Nephron (organoid): ENCODE data around the gene TESPA1.

Experiments
- H3K27ac Mint-ChIP-seq, 3 experiments: 2 replicates each; pipeline ENCODE4 v1.8.0; 2020; ENCODE audit warnings: mixed read lengths in 3 of 3, mild to moderate bottlenecking in 2 of 3, moderate library complexity in 1 of 3
- H3K27me3 Mint-ChIP-seq: 2 replicates; pipeline ENCODE4 v1.8.0; 2021; ENCODE audit warnings: low read depth, mild to moderate bottlenecking, moderate library complexity, mixed read lengths
- H3K36me3 Mint-ChIP-seq: 2 replicates; pipeline ENCODE4 v1.8.0; 2020; ENCODE audit warnings: low read depth, mixed read lengths
- H3K4me1 Mint-ChIP-seq: 2 replicates; pipeline ENCODE4 v1.8.0; 2020; ENCODE audit warnings: mixed read lengths
- H3K4me3 Mint-ChIP-seq, 3 experiments: 2 replicates each; pipeline ENCODE4 v1.8.0; 2020; ENCODE audit warnings: mild to moderate bottlenecking in 3 of 3, mixed read lengths in 3 of 3, moderate library complexity in 2 of 3
- H3K9me3 Mint-ChIP-seq: 2 replicates; pipeline ENCODE4 v1.8.0; 2020; ENCODE audit warnings: mixed read lengths
- CTCF ChIP-seq, 3 experiments: fragments of 200-600 bp; sonication (generic); IDR thresholded peaks; one replicate each; pipeline ENCODE4 v1.5.0; 2021; ENCODE audit warnings: antibody characterized with exemption in 3 of 3; ENCODE audit not compliant: unreplicated experiment in 3 of 3

The TESPA1 gene

DNA sequence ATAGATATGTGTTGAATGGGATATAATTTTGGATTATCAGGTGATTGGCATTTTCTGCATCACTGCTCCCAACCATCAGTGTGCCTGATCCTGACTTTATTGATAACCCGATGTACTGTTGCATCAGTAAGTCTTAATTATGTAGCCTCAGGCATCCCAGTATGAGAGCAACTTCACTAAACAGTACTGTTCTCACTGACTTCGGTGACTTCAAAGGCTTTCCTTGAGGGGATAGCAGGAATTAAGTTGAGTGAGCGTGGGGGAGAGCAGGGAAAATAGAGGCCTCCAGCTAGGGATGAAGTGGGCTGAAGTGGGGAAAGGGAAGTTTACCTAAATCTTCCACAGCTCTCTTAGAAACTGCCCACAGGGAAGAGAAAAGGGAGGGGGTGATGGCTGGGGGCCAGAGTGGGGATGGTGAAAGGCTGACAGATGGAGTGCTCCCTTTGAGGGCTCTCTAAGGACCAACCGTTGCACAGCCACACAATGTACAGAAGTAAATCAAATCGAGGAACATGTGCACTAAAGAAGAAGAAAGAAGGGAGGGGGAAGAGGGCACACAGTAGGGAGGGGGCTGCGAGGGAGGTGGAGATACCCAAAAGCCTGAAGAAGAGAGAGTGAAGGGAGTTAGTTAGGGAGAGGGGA lies 24.5 kb upstream of the TESPA1 start:
- Mint-ChIP-seq H3K27ac (no peak overlapping the region), H3K27me3 (no peaks in the 10 kb centered on the region), H3K4me3 (no peak overlapping the region), H3K36me3 (no peaks in the 10 kb centered on the region), H3K4me1 (peaks cover 12% of the 10 kb centered on the region), H3K9me3 (peaks cover 5% of the 10 kb centered on the region)
- no peak for TF ChIP-seq CTCF (IDR thresholded peaks at IDR 0.05; ENCODE audit: unreplicated experiment in 3 of 3)

DNA sequence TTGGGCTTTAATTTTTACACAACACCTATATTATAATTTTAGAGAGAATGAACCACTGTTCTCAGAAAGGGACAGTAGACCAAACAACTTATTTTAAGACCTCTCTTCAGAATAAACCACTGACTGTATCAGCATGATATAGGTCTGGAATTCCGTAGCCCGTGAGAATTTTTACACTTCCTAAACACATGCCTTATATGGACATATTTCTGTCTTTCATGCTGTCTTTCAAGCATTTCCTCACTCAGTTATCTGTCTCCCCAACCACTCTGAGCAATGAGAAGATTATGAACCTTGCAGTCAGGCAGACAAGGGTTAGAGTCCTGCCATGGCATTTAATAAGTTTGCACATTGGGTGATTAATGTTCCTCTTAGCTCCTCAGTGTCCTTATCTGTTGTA lies 17.8 kb upstream of the TESPA1 start:
- H3K4me1 Mint-ChIP-seq: no peaks in the 10 kb centered on the region
- H3K36me3 Mint-ChIP-seq: no peaks in the 10 kb centered on the region
- H3K27ac Mint-ChIP-seq: no peak overlapping the region
- no peak for TF ChIP-seq CTCF (IDR thresholded peaks at IDR 0.05; ENCODE audit: unreplicated experiment in 3 of 3)
- no peaks in the 10 kb centered on the region for H3K27me3 Mint-ChIP-seq
- H3K4me3 Mint-ChIP-seq: no peak overlapping the region
- no peaks in the 10 kb centered on the region for H3K9me3 Mint-ChIP-seq

GRCh38 chr12:55001198-55001868 lies 16.8 kb upstream of the TESPA1 start:
- Mint-ChIP-seq H3K27me3 (no peaks in the 10 kb centered on the region), H3K9me3 (no peaks in the 10 kb centered on the region), H3K4me3 (no peak overlapping the region), H3K27ac (no peak overlapping the region), H3K4me1 (no peaks in the 10 kb centered on the region), H3K36me3 (no peaks in the 10 kb centered on the region)
- TF ChIP-seq CTCF (IDR thresholded peaks at IDR 0.05; ENCODE audit: unreplicated experiment in 3 of 3): no peak

DNA sequence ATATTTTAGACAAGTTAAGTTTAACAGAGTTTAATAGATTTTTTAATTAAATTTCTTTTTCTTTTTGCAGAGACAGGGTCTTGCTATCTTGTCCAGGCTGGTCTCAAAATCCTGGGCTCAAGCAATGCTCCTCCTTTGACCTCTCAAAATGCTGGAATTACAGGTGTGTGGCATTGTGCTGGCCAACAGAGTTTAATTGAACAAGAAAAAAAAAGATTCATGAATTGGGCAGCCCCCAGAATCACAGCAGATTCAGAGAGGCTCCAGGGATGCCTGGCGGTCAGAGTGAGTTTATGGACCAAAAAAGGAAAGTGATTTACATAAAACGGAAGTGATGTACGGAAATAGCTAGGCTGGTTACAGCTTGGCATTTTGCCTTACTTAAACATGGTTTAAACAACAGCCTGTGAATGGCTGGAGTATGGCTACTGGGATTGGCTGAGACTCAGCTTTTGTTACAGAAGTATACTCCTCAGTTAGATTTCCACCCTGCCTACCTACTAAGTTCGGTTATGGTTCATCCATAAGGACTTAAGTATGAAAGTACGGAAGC lies 14.5 kb upstream of the TESPA1 start:
- Mint-ChIP-seq H3K36me3 (no peaks in the 10 kb centered on the region), H3K27me3 (no peaks in the 10 kb centered on the region), H3K9me3 (no peaks in the 10 kb centered on the region), H3K27ac (no peak overlapping the region), H3K4me1 (no peaks in the 10 kb centered on the region), H3K4me3 (no peak overlapping the region)
- no peak for TF ChIP-seq CTCF (IDR thresholded peaks at IDR 0.05; ENCODE audit: unreplicated experiment in 3 of 3)

GRCh38 chr12:54997929-54998522 lies 13.5 kb upstream of the TESPA1 start:
- Mint-ChIP-seq H3K4me1 (no peaks in the 10 kb centered on the region), H3K27me3 (no peaks in the 10 kb centered on the region), H3K36me3 (no peaks in the 10 kb centered on the region), H3K27ac (no peak overlapping the region), H3K9me3 (no peaks in the 10 kb centered on the region), H3K4me3 (no peak overlapping the region)
- no peak for TF ChIP-seq CTCF (IDR thresholded peaks at IDR 0.05; ENCODE audit: unreplicated experiment in 3 of 3)
